Stimulated activated CD4-positive, alpha-beta T cell treated with anti-CD3 and anti-CD28 coated beads, TNF-alpha, amount 100 ng/mL, for 24 hours (primary cell): ENCODE data around the gene AUTS2.

Experiments
- DNase-seq, 3 experiments: peaks; one replicate each; pipeline ENCODE4 v3.0.0-alpha.2; 2020; ENCODE audit warnings: low read depth in 3 of 3

The AUTS2 gene

DNA sequence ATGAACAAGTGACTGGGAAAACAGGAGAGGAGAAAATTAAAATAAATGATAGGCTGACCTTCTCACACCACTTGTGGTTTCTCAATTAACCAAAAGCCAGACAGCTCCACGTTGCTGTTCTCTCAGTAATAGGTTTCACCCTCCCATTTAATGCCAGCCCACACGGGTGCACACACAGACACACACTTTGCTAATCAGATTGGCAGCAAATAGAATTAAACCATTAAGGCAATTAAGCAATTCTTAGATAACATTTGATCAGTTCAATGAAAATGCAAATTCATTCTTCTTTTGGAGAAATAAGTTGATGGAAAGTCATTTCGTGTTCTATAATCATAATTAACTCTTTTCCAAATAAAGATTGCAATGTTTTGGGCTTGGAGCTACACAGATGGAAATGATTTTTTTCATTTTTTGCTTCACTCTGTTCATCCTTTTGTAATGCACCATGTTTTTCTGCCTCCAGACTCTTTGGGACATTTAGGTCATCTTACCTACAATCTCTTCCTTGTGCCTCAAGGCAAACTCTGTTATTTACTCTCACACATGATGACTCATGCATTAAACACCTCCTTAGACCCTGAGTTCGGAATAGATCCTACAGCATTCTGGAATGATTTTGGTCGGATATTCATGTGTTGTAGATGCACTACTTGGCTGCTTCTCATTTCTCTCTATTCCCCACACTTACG lies 700.7 kb downstream of the AUTS2 start:
- no peak for DNase-seq

DNA sequence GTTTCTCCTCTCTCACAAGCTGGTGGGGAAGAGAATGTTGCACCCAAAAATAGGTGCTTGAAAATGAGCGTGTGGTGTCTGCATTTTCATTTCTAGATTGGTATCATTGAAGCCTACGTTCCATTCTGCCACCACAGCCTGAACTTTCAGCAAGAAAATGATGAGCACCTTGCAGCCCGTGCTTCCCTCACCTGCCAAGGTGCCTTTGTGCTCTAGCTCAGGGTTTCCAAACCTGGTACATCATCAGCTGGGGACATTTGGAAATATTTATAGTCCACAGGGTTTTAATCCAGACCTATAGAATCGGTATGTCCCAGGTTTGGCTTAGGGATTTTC lies 701.2 kb downstream of the AUTS2 start:
- no peak for DNase-seq

DNA sequence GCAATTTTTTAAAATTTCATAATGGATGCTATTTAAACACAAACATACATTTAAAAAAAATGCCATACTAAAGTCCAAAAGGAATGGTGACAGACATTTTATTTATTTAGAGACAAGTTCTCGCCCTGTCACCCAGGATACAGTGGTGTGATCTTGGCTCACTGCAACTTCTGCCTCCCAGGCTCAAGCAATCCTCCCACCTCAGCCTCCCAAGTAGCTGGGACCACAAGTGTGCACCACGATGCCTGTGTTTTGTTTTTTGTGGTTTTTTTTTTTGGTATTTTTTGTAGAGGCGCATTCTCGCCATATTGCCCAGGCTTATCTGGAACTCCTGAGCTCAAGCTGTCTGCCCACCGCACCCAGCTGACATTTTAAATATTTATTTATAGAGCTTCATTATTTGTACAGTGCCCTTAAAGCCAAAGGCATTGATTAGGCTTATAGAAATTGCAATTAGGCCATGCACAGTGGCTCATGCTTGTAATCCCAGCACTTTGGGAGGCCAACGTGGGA lies 703.5 kb downstream of the AUTS2 start:
- DNase-seq, result no peak

DNA sequence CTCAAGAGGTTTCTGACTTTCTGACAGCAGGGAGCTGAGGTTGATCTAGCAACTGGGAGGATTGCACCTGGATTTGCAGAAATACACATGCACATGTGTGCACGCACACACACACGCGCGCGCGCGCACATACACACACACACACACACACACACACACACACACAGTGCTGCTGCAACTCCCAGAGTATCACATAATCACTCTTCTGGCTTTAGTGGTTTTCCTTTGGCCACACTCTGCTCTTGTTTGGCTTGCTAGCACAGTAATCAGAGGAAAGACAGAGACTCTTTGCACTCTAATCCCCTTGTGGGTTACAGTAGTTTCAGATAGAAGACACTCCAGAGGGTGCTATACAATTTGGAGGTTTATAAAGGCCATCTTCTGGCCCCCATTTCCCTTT lies 705.0 kb downstream of the AUTS2 start:
- DNase-seq, result no peak

DNA sequence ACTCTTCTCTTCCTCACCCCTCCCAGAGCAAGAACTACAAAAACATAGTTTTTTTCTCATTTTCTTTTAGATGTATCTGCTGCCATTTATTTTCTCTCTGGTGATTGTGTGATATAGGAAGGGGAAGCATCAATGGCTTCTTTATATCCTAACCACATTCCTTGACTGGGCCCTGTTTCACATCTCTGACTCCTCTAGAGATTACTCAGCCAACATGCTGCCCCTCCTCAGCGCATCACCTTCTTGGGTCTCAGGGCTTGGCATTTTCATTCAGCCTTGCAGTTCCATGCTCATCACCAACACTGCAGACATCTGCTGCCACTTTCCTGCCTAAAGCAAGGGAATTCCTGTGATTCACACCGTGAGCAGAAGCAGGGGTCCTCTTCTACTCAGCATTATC lies 705.5 kb downstream of the AUTS2 start:
- no peak for DNase-seq

DNA sequence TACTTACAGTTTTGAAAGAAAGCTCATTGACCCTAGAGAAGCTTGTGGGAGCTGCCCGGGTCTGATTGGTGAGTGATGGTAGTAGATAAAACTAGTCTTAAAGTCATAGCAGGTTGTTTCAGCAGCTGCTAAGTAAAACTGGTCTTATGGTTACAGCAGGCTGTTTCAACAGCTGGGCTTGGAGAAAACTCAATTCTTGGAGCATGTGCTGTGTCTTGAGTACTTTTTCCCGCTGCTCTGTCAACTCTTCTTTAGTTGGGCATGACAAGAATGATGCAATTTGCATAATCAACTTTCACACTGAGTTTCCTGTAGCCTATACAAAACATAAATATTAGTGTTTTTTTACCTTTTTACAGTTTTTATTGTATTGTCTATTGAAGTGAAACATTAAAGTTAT lies 707.9 kb downstream of the AUTS2 start:
- DNase-seq, result no peak

DNA sequence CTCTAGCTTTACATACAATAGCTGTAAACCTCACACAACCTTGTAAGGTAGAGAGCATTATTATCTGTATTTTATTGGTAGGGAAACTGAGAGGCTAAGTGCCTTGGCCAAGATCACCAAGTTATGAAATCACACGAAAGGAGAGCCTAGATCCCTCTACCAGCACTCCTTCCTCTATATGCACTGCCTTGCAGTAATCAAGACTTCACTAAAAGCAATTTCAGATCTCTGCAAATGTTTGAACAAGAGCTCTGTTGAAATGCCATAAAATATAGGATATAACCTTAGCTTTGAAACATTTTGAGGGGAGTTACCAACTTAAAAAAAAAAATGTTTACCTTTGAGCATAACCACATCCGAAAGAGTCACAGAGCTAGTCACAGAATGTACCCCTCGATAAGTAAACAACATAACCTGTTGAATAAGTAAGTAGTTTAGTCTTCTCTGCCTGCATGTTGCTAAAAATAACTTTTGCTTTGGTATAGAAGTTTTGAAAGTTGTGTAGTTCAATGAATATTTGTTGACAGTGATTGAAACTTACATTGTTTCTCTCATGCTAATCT lies 709.4 kb downstream of the AUTS2 start:
- no peak for DNase-seq

DNA sequence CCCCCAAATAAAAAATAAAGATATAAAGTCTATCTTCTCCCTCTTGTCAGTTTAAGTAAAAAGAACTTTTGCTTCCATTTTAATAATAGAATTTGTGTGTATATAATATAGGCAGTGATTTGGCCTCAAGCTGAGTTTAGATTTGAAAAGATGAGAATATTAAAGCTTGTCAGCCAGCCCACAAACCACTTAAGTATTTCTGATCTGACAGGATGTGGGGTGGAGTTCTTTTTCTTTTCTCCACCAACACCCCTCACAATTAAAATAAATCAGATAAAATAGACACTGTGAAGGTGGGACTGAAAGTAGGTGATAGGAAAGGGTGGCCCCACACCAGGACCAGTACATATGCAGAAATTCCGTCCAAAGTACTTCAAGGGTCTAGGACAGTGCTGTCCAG lies 714.1 kb downstream of the AUTS2 start:
- DNase-seq, result no peak

DNA sequence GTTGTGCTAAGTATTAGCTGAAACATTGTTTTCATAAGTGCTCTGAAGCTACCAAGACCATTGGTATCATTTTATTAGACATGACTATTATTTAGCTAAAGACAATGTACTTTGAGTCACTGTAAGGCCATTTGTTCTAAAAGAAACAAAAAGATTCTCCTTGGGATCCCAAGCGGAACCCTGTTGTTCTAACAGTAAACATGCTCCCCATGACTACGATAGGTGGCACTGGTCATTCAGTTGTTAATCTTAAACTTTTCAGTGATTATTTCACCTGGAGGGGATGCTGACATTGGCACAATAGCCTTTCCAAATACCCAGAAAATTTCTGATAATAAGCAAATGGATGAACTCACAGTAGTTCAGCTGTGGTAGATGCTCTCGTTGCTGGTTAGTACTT lies 715.0 kb downstream of the AUTS2 start:
- no peak for DNase-seq

DNA sequence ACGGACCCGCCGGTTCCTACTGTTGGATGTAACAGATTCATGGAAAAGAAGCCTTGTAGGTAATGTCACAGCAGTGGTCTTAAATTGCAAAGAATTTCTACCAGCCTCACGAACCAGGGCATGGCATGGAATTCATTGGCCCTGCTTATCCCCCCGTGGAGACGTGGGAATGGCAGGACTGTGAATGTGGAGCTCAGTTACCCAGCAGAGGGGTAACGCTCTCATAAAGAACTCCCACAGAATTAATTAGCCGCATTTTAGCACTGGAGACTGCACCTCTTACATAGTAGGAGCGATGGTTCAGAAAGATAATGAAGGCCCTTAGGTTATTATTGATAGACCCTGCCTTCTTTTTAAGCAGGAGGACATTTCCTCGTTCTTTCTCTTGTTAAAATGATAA lies 715.4 kb downstream of the AUTS2 start:
- DNase-seq, result no peak

DNA sequence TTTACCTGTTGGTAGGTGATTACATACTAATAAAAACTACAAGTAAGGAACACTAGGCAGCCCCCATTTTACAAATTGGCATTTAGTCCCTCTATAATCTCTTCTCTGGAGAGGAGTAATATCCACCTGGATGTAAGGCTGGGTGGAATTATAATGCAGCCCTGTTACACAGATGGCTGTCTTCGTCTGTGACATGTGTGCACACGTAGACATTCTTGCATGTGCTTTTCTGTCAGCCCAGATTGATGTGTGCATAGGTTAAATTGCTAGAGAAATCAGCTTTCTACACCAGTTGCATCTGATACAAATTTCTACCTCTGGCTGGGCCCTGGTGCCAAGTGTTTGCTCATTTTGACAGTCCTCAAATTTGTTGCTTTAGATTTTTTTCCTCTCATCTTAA lies 715.9 kb downstream of the AUTS2 start:
- DNase-seq, result no peak

DNA sequence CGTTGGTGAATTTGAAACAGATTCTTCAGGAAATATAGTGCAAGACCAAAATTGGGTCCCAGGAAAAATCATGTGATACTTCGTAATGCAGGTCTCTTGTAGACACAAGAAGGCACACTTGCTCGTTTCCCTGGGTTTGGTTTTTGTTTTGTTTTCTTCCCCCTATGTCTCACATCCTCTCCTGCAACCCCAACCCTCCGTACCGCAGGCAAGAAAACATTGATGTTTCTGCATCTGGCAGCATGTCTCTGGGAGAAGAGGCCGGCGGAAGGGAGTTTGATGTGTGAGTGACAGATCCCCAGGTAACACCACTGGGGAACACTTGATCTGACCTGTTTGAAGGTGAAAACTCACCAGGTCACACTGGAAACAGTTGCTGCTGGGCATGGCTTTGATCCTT lies 718.5 kb downstream of the AUTS2 start:
- no peak for DNase-seq

DNA sequence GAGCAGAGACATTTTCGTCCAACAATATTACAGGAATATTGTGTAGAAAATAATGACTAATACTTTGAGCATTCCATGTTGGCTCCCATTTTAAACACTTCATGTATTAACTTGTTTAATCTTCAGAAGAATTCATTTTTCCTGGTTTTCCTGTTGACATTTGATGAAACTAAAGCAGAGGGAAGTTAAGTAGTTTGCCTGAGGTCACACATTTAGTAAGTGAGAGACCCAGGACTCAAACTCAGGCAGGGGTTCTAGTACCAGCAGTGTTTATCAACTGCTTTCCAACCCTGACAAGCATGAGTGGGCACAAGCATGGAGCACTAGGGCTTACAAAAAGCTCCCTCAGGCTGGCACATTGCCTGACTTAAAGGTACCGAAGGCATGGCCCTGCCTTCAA lies 719.1 kb downstream of the AUTS2 start:
- DNase-seq, result no peak

DNA sequence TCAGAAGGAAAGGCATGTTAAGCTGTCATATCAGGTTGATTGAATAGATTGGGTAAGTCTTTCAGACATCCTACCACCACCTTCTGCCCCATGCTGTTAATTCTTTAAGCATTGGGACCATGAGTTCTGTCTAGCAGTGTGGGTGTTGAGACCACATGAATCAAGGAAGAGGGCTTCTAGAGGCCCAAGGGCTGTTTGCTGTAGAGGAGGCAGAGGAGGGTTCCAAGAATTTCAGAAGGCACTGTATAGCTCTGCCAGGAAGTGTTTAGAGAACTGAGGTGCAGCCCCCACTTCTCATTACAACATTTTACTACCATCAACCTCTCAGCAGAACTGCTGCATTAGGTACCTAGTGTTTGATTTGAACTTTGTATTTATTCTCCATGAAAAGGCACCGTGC lies 720.2 kb downstream of the AUTS2 start:
- DNase-seq, result no peak

DNA sequence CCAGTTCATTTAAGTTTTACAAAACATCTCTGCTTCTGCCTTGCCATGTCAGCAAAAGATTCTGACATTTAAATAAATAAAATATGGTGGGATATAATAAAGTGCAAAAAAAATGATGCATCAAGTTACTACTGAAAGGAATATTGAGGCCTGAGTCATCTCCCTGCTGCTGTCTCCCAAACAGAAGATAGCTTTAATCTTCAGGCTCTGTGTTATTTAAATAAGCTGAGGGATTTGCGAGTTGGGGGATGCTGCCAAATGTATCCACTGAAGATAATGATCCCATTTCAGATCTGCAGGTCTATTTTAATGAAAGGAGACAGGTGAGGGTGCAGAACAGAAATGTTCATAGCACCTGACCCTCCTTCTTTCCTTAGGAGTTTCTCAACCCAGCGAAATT lies 720.8 kb downstream of the AUTS2 start:
- no peak for DNase-seq

DNA sequence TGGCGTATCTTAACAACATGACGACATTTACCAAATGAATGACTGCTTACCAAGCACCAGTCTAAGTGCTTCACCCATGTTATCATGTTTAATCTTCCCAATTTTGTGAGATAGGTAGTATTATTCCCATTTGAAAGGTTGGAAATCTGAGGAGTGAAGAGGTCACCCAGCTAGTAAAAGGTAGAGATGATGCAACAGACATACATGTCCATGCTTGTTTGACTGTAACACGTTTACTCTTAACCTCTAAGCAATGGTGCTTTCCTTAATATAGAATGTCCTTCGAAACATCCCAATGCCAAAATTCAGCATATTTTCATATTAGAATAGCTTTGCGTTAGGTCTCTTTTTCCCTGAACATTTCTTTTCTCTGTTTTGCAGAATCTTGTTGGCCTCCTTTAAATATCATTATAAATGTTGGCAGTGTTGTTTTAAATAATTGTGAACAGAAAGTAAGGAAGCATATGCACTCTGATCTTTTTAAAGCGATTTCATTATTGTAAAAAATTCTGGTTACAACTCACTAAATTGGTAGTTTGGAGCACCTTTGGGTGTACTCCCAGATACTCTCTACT lies 722.8 kb downstream of the AUTS2 start:
- DNase-seq, result no peak

DNA sequence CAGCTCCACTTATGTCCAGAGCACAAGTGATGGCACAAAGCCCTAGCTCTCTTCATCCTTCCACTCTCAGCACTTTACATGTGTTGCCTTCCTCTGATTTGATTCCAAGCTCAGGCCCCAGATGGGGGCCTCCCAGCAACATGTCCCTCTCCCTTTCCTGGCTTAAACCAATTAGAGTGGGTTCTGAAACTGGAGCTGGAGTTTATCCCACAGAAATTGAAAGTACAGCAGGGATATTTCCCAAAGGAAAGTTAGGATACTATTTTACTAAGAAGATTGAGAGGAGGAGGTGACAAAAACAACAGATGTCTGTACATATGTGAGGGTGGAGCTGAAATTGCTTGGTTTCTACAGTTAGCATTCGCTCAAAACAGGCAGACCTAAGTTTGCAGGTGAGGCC lies 724.6 kb downstream of the AUTS2 start:
- DNase-seq, result no peak

DNA sequence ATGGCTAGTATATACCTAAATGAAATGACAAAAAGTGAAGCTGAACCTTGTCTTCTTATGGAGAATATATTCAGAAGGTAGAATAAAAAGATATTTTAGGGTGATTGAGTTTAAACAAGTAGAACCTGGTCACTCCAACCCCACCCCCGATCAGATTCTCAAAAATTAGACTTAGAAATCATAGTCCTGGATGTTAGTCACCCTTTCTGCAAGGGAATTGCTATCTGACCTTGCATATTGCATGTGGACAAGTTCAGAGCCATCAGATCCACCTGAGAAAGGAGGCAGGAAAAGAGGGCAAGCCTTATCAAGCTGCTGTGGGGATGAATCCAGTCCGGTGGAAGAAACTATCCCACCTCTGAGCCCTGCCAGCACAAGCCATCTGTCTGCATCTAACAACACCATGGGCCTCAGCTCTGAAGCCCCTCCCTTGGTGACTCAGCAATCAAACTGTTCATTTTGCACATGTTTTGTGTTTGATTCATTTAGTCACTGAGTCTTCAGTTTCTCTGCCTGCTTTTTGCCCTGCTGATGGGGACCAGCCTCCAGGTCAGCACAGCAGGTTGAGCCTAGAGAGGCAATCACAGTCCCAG lies 727.3 kb downstream of the AUTS2 start:
- DNase-seq, result no peak

DNA sequence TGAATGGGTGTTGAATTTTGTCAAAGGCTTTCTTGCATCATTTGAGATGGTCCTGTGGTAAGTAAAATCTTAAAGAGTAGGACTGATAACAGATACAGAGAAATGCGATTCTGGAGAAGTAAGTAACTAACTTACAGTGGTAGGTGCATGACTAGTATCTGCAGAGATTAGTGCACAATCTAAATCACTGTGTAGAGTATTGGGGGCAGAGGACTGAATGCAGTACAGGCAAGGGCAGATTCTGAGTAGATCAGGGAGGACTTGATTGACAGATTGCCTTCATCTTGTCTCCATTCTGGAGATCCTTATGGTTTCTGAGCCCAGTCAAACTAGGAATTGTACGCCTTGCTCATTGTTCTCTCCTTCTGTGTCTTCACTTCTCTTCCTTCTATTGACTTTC lies 736.0 kb downstream of the AUTS2 start:
- DNase-seq, result no peak

DNA sequence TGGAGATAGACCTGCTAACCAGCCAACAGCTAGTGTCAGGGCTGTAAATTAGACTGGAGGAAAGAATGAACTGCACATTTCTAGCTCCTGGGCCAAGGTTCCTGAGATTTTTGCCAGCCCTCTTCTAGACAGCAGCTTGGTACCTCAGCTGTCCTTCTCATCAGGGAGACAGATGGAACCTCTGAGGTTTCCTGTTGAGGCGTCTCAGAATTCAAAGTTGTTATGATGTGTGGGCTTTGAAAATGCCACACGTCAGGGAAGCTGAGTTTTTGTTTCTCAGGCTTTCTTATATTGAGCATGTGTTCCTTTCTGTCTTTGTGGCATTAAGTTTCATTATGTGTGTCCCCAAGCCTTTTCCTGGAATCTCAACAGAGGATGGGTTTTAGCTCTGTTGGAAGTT lies 736.6 kb downstream of the AUTS2 start:
- no peak for DNase-seq

DNA sequence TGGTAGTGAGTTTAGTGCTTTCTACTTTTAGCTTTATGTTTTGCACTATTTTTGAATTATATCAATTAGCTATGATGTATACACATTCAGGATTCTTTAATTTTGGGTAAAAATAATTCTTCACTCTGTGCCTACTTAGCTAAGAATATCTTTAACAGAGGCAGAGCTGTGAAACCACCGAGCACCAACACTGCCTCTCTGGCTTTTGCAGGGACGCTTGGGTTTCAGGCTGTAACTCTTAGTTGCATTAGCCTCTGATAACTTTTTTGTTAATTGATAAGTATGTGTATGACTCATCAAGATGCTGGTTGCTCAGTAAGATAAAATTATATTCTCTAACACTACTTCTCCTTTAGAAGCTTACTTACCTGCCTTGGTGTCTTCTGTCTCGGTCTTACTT lies 738.3 kb downstream of the AUTS2 start:
- no peak for DNase-seq

DNA sequence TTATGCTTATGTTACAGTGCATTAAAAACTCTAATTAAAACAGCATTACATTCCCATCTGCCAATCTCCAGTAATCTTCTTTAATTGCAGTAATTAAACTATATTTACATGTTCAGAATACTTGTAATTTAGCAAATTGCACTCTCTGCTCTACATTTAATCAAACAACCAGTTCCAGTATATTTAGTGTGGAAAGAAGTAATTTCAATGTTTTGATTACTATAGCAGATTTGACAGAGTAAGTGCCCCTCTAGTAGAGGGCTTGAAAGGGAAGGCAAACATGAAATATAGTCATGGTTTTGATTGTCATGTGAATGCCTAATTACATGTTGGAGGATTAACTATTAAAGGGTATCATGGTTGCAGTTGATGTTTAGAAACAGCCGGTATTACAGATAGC lies 739.7 kb downstream of the AUTS2 start:
- DNase-seq, result no peak

DNA sequence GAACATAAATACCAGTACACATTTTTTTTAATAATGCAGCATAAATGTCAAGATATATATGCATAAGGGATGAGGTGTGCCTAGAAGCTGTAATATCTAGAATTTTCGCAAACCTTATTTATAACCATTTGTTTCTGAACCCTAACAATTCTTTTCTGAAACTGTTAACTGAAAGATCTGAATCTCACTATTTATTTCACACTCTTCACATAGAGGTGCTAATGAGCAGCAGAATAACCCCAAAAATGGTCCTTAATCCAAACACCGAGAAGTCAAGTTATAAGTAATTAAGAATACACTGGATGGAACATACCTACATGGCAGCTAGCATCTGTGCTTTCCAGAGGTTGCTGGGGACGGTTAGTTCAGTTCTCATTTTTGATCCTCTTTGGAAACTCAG lies 742.0 kb downstream of the AUTS2 start:
- no peak for DNase-seq
